GM19372 (cell line): ENCODE measurements around the gene LILRB3.
"Not testable (repeated sequence)": the region's sequence is repeated elsewhere in the genome, so short reads cannot be mapped to it uniquely, and the experiment has no call there.

Experiments
- ATAC-seq: cut with Tn5 transposase; IDR thresholded peaks from one replicate; pipeline ENCODE4 v1.9.1; 2021; ENCODE audit warnings: mild to moderate bottlenecking, low read depth, moderate library complexity; ENCODE audit not compliant: unreplicated experiment

LILRB3 gene

GRCh38 chr19:54171736-54172431 lies 50.9 kb downstream of the LILRB3 start:
- not testable (repeated sequence) for ATAC-seq

- ATAC-seq = no peak
These were observed 53.6 kb downstream of the LILRB3 start for GRCh38 chr19:54169149-54169740.

GRCh38 chr19:54168174-54168917 lies 54.5 kb downstream of the LILRB3 start:
- ATAC-seq = no peak
